HEK293 (cell line): ENCODE data around the gene SUSD3.
A peak's percentile ranks its signal among the peaks of the same experiment; 100 is the strongest.

Source experiments
- CTCF ChIA-PET: fragments of 350-600 bp; formaldehyde crosslinking; extraction: SDS; loops from one replicate; lab custom pipeline; 2021; ENCODE audit warnings: antibody characterized with exemption; lab: Yijun Ruan, JAX
- POLR2A ChIA-PET: fragments of 300-600 bp; formaldehyde crosslinking; extraction: SDS; loops from one replicate; lab custom pipeline; 2020; ENCODE audit warnings: antibody characterized with exemption, inconsistent platforms; lab: Yijun Ruan, JAX
- H3K27ac ChIP-seq: fragments of 200-500 bp; sonication (Bioruptor generic); 2 replicates; pipeline ENCODE4 v1.5.1; 2014; ENCODE audit warnings: low read depth, low read length, control low read depth, inconsistent platforms; ENCODE audit errors: extremely low read depth
- H3K36me3 ChIP-seq, 2 experiments: fragments of 200-500 bp in 1 of 2; sonication (Bioruptor generic) in 1 of 2; 1 replicate in 1 of 2; 2 replicates in 1 of 2; pipeline ENCODE4 v1.5.1; 2014 to 2017; ENCODE audit warnings: inconsistent platforms in 2 of 2, low read length in 2 of 2; ENCODE audit not compliant: control insufficient read depth in 2 of 2, insufficient read depth in 1 of 2
- H3K4me1 ChIP-seq: fragments of 200-500 bp; sonication (Bioruptor generic); 2 replicates; pipeline ENCODE4 v1.5.1; 2014; ENCODE audit warnings: mild to moderate bottlenecking, low read length, inconsistent platforms; ENCODE audit not compliant: control insufficient read depth, insufficient read depth
- H3K4me3 ChIP-seq: 2 replicates; pipeline ENCODE4 v1.5.1; 2011; ENCODE audit warnings: low read depth, mild to moderate bottlenecking, control low read depth, low read length, moderate library complexity
- H3K9me3 ChIP-seq: fragments of 200-500 bp; sonication (Bioruptor generic); 2 replicates; pipeline ENCODE4 v1.5.1; 2014; ENCODE audit warnings: low read depth, low read length, inconsistent platforms; ENCODE audit not compliant: control insufficient read depth, insufficient read depth
- EGR2 ChIP-seq: fragments of 450-650 bp; formaldehyde crosslinking; IDR thresholded peaks from 2 replicates; pipeline ENCODE4 v1.5.1; 2016; ENCODE audit warnings: low read depth, missing biosample characterization, missing genetic modification characterization
- INSM2 ChIP-seq: fragments of 450-650 bp; formaldehyde crosslinking; IDR thresholded peaks from 2 replicates; pipeline ENCODE4 v1.5.1; 2016; ENCODE audit warnings: missing biosample characterization, missing genetic modification characterization
- OSR2 ChIP-seq: fragments of 450-650 bp; formaldehyde crosslinking; IDR thresholded peaks from 2 replicates; pipeline ENCODE4 v1.5.1; 2016; ENCODE audit warnings: missing biosample characterization, missing genetic modification characterization
- SCRT2 ChIP-seq: fragments of 450-650 bp; formaldehyde crosslinking; IDR thresholded peaks from 2 replicates; pipeline ENCODE4 v1.5.1; 2016; ENCODE audit warnings: missing biosample characterization, missing genetic modification characterization
- ZFHX2 ChIP-seq: fragments of 450-650 bp; formaldehyde crosslinking; conservative IDR thresholded peaks from 2 replicates; pipeline ENCODE4 v1.5.1; 2016; ENCODE audit warnings: missing biosample characterization, missing genetic modification characterization
- ZNF221 ChIP-seq: fragments of 450-650 bp; formaldehyde crosslinking; IDR thresholded peaks from 2 replicates; pipeline ENCODE4 v1.5.1; 2017; ENCODE audit warnings: missing biosample characterization, missing genetic modification characterization, borderline replicate concordance
- ZNF26 ChIP-seq: fragments of 450-650 bp; formaldehyde crosslinking; IDR thresholded peaks from 2 replicates; pipeline ENCODE4 v1.5.1; 2016; ENCODE audit warnings: missing biosample characterization, missing genetic modification characterization
- ZNF324 ChIP-seq: fragments of 450-650 bp; formaldehyde crosslinking; IDR thresholded peaks from 2 replicates; pipeline ENCODE4 v1.5.1; 2016; ENCODE audit warnings: missing biosample characterization, missing genetic modification characterization
- ZNF571 ChIP-seq: fragments of 450-650 bp; formaldehyde crosslinking; IDR thresholded peaks from 2 replicates; pipeline ENCODE4 v1.5.0; 2017; ENCODE audit warnings: missing biosample characterization, missing genetic modification characterization
- ZNF600 ChIP-seq: fragments of 450-650 bp; formaldehyde crosslinking; IDR thresholded peaks from 2 replicates; pipeline ENCODE4 v1.5.1; 2016; ENCODE audit warnings: missing biosample characterization, missing genetic modification characterization
- ZNF677 ChIP-seq: fragments of 450-650 bp; IDR thresholded peaks from 2 replicates; pipeline ENCODE4 v1.5.0; 2018; ENCODE audit warnings: missing biosample characterization, mild to moderate bottlenecking, missing genetic modification characterization, moderate library complexity
- ZNF76 ChIP-seq: fragments of 450-650 bp; formaldehyde crosslinking; IDR thresholded peaks from 2 replicates; pipeline ENCODE4; 2016; ENCODE audit warnings: low read depth, missing biosample characterization, missing genetic modification characterization, borderline replicate concordance
- TF ChIP-seq, protein P1 (sequence below): fragments of 450-650 bp; formaldehyde crosslinking; IDR thresholded peaks from 2 replicates; pipeline ENCODE4 v1.5.1; 2016; ENCODE audit warnings: missing biosample characterization, missing genetic modification characterization
- TF ChIP-seq, protein P2 (sequence below): fragments of 450-650 bp; formaldehyde crosslinking; conservative IDR thresholded peaks from 2 replicates; pipeline ENCODE4 v1.5.1; 2016; ENCODE audit warnings: low read depth, missing biosample characterization, missing genetic modification characterization

The SUSD3 gene

DNA sequence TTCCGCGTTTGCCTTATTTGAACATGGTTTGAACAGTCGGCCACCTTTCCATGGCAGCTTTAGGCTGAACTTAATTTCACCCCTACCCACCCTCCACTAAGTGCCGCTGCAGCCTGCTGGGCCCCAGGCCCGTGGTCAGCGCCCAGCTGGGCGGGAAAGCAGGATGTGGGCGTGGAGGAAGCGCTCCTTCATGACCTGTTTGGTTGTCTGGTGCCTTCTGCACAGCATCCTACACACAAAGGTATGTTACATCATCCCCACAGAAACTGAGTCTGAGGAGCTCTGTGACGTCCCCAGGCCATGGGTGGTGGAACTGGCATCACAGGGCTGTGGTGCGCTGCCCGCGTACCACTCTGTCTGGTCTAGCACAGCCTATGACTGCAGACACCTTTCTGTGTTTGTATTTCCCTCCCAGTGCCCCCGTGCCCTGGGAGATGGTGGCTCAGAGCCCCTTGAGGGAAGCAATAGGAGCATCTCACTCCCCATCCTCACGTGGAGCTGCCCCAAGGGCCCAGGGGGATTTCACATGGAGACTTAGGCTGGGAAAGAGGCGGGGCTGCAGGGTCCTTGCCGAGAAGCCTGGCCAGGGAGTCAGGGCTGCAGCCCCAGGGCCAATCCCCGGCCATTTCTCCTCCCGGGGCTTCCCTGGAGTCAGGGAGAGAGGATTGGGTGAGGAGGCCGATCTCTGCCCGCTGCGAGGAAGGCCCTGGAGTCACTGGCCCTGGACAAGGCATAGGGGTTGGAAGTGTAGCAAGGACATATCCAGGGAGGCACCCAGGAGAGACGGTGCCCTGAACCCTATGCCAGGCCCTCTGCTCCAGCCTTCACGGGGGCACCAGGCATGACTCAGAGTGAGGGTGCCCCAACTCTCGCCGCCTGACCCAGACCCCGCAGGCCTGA, 37.5 kb upstream of the SUSD3 start:
- no peak overlapping the region for H3K27ac ChIP-seq
- POLR2A ChIA-PET: no interaction called here
- H3K36me3 ChIP-seq: no peaks in the 10 kb centered on the region

GRCh38 chr9:93022066-93022465, 36.4 kb upstream of the SUSD3 start:
- H3K27ac ChIP-seq: no peak overlapping the region
- TF ChIP-seq, protein P1, sequence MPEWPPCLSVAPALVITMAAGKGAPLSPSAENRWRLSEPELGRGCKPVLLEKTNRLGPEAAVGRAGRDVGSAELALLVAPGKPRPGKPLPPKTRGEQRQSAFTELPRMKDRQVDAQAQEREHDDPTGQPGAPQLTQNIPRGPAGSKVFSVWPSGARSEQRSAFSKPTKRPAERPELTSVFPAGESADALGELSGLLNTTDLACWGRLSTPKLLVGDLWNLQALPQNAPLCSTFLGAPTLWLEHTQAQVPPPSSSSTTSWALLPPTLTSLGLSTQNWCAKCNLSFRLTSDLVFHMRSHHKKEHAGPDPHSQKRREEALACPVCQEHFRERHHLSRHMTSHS (tag by site-specific recombination): no peak
- TF ChIP-seq, protein P2, sequence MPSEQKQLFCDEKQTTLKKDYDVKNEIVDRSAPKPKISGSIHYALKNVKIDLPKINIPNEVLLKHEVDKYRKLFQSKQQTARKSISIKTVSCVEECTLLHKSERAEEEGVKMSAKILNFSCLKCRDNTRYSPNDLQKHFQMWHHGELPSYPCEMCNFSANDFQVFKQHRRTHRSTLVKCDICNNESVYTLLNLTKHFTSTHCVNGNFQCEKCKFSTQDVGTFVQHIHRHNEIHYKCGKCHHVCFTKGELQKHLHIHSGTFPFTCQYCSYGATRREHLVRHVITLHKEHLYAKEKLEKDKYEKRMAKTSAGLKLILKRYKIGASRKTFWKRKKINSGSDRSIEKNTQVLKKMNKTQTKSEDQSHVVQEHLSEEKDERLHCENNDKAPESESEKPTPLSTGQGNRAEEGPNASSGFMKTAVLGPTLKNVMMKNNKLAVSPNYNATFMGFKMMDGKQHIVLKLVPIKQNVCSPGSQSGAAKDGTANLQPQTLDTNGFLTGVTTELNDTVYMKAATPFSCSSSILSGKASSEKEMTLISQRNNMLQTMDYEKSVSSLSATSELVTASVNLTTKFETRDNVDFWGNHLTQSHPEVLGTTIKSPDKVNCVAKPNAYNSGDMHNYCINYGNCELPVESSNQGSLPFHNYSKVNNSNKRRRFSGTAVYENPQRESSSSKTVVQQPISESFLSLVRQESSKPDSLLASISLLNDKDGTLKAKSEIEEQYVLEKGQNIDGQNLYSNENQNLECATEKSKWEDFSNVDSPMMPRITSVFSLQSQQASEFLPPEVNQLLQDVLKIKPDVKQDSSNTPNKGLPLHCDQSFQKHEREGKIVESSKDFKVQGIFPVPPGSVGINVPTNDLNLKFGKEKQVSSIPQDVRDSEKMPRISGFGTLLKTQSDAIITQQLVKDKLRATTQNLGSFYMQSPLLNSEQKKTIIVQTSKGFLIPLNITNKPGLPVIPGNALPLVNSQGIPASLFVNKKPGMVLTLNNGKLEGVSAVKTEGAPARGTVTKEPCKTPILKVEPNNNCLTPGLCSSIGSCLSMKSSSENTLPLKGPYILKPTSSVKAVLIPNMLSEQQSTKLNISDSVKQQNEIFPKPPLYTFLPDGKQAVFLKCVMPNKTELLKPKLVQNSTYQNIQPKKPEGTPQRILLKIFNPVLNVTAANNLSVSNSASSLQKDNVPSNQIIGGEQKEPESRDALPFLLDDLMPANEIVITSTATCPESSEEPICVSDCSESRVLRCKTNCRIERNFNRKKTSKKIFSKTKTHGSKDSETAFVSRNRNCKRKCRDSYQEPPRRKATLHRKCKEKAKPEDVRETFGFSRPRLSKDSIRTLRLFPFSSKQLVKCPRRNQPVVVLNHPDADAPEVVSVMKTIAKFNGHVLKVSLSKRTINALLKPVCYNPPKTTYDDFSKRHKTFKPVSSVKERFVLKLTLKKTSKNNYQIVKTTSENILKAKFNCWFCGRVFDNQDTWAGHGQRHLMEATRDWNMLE (tag by site-specific recombination): no peak
- no peak for TF ChIP-seq ZNF324 (tag by site-specific recombination)
- no peak for TF ChIP-seq ZNF221 (tag by site-specific recombination)
- TF ChIP-seq ZNF677 (tag by site-specific recombination): no peak
- TF ChIP-seq ZNF26: no peak
- no peak for TF ChIP-seq SCRT2 (tag by site-specific recombination)
- TF ChIP-seq ZNF76: no peak
- TF ChIP-seq ZNF571 (tag by site-specific recombination): no peak
- TF ChIP-seq, all 188 proteins: peak for 0
- ChIA-PET CTCF (interaction anchor here (0.6 kb wide), 1 partner anchor 488 kb away, joined by 3 read pairs; no protein-coding TSS in a partner anchor), POLR2A (no interaction called here)
- Histone ChIP-seq H3K36me3 (no peaks in the 10 kb centered on the region), H3K9me3 (no peaks in the 10 kb centered on the region), H3K4me1 (no peaks in the 10 kb centered on the region), H3K4me3 (no peak overlapping the region)

More for the DNA sequence above, 37.5 kb upstream of the SUSD3 start:
- TF ChIP-seq ZFHX2 (tag by site-specific recombination): 0 out of 2 replicates have a peak, but pooled peaks have one; percentile 25
- 0 out of 2 replicates have a peak, but pooled peaks have one; percentile 28 for TF ChIP-seq EGR2 (tag by site-specific recombination)
- TF ChIP-seq INSM2 (tag by site-specific recombination): no peak
- no peak for TF ChIP-seq OSR2 (tag by site-specific recombination)
- no peak for TF ChIP-seq ZNF600 (tag by site-specific recombination)
- Histone ChIP-seq H3K4me3 (no peak overlapping the region), H3K4me1 (no peaks in the 10 kb centered on the region), H3K9me3 (no peaks in the 10 kb centered on the region)
- CTCF ChIA-PET: interaction anchor here (0.6 to 1.2 kb wide), 2 partner anchors 9 to 30 kb away, joined by 3 to 4 read pairs; no protein-coding TSS in a partner anchor
